GM23338 (cell line): ENCODE results near the gene SLIT1. TPM values are rescaled to one million over a fixed set of nuclear protein-coding genes. Genes with fewer than 3 reads are reported as not detected.

Source experiments
- ATAC-seq: fragments of 200-7000 bp; cut with Tn5 transposase; 3 replicates; pipeline ENCODE4 v1.9.1; 2020
- DNase-seq: peaks from one replicate; pipeline ENCODE4 v3.0.0-alpha.2; 2015; ENCODE audit warnings: low spot score
- H2AFZ ChIP-seq: fragments of 200-600 bp; sonication (generic); 2 replicates; pipeline ENCODE4 v1.8.0; 2016; ENCODE audit warnings: antibody characterized with exemption, mild to moderate bottlenecking, moderate library complexity
- H3F3A ChIP-seq: fragments of 200-600 bp; sonication (generic); replicated peaks from 2 replicates; pipeline ENCODE4 v1.8.0; 2017; ENCODE audit warnings: antibody characterized with exemption, mixed run types, low read depth
- H3K27ac ChIP-seq: fragments of 200-600 bp; sonication (generic); 2 replicates; pipeline ENCODE4 v1.6.1; 2016; ENCODE audit warnings: low read depth
- H3K27me3 ChIP-seq: fragments of 200-600 bp; sonication (generic); 2 replicates; pipeline ENCODE4 v1.8.0; 2016; ENCODE audit warnings: mild to moderate bottlenecking, mixed run types, moderate library complexity; ENCODE audit not compliant: insufficient read depth
- H3K36me3 ChIP-seq: fragments of 200-600 bp; sonication (generic); 2 replicates; pipeline ENCODE4 v1.8.0; 2016; ENCODE audit warnings: mild to moderate bottlenecking; ENCODE audit not compliant: insufficient read depth
- H3K4me1 ChIP-seq: fragments of 200-600 bp; sonication (generic); 2 replicates; pipeline ENCODE4 v1.8.0; 2016; ENCODE audit warnings: mild to moderate bottlenecking, moderate library complexity; ENCODE audit not compliant: insufficient read depth
- H3K4me2 ChIP-seq: fragments of 200-600 bp; sonication (generic); 2 replicates; pipeline ENCODE4 v1.7.1; 2017; ENCODE audit warnings: mixed run types
- H3K4me3 ChIP-seq: fragments of 200-600 bp; sonication (generic); 2 replicates; pipeline ENCODE4 v1.6.1; 2016; ENCODE audit warnings: mixed run types
- H3K79me2 ChIP-seq: fragments of 200-600 bp; sonication (generic); replicated peaks from 2 replicates; pipeline ENCODE4 v1.8.0; 2017; ENCODE audit warnings: mild to moderate bottlenecking; ENCODE audit not compliant: insufficient read depth
- H3K9me2 ChIP-seq: fragments of 200-600 bp; sonication (generic); 2 replicates; pipeline ENCODE4 v1.8.0; 2017; ENCODE audit not compliant: insufficient read depth
- H4K20me1 ChIP-seq: fragments of 200-600 bp; sonication (generic); replicated peaks from 2 replicates; pipeline ENCODE4 v1.8.0; 2017; ENCODE audit warnings: mild to moderate bottlenecking; ENCODE audit not compliant: insufficient read depth
- H3K27ac Mint-ChIP-seq: 2 replicates; pipeline ENCODE4 v1.8.0; 2020; ENCODE audit warnings: inconsistent platforms, mild to moderate bottlenecking, moderate library complexity, mixed read lengths
- H3K27me3 Mint-ChIP-seq: 3 replicates; pipeline ENCODE4 v1.8.0; 2022; ENCODE audit warnings: low read depth, mild to moderate bottlenecking, moderate library complexity, mixed read lengths, inconsistent platforms; ENCODE audit not compliant: insufficient read depth, poor library complexity
- H3K36me3 Mint-ChIP-seq: 3 replicates; pipeline ENCODE4 v1.8.0; 2021; ENCODE audit warnings: low read depth, mild to moderate bottlenecking, inconsistent platforms, moderate library complexity, mixed read lengths
- H3K4me1 Mint-ChIP-seq: 3 replicates; pipeline ENCODE4 v1.8.0; 2020; ENCODE audit warnings: mild to moderate bottlenecking, inconsistent platforms, mixed read lengths
- H3K4me3 Mint-ChIP-seq: 3 replicates; pipeline ENCODE4 v1.8.0; 2021; ENCODE audit warnings: moderate library complexity, mild to moderate bottlenecking, inconsistent platforms, mixed read lengths
- H3K9me3 Mint-ChIP-seq: 3 replicates; pipeline ENCODE4 v1.8.0; 2020; ENCODE audit warnings: moderate library complexity, mild to moderate bottlenecking, inconsistent platforms, mixed read lengths
- CREB1 ChIP-seq: fragments of 250-450 bp; sonication (Bioruptor Pico); IDR thresholded peaks from 2 replicates; pipeline ENCODE4 v1.5.0; 2020; ENCODE audit warnings: low read depth, mild to moderate bottlenecking, moderate library complexity
- CTCF ChIP-seq, 2 experiments: fragments of 200-600 bp in 1 of 2; sonication (generic) in 1 of 2; conservative IDR thresholded peaks; 2 replicates each; pipeline versions ENCODE4 v1.5.1 to v1.6.1; 2016 to 2017; ENCODE audit warnings: antibody characterized with exemption in 2 of 2, low read depth in 2 of 2, mild to moderate bottlenecking in 2 of 2, moderate library complexity in 1 of 2
- ETS1 ChIP-seq: IDR thresholded peaks from 2 replicates; pipeline ENCODE4 v1.6.1; 2016; ENCODE audit warnings: antibody characterized with exemption
- EZH2 ChIP-seq: fragments of 200-600 bp; sonication (generic); IDR thresholded peaks from one replicate; pipeline ENCODE4 v1.8.0; 2017; ENCODE audit warnings: antibody characterized with exemption, mild to moderate bottlenecking, low read depth; ENCODE audit not compliant: unreplicated experiment
- EZH2phosphoT487 ChIP-seq: fragments of 200-600 bp; sonication (generic); IDR thresholded peaks from one replicate; pipeline ENCODE4 v1.8.1; 2018; ENCODE audit warnings: antibody characterized with exemption; ENCODE audit not compliant: unreplicated experiment
- JUNB ChIP-seq: IDR thresholded peaks from one replicate; pipeline ENCODE4 v1.6.1; 2016; ENCODE audit warnings: antibody characterized with exemption; ENCODE audit not compliant: unreplicated experiment
- NANOG ChIP-seq: IDR thresholded peaks from 2 replicates; pipeline ENCODE4 v1.6.1; 2016; ENCODE audit warnings: antibody characterized with exemption, borderline replicate concordance
- POLR2AphosphoS5 ChIP-seq: IDR thresholded peaks from 2 replicates; pipeline ENCODE4 v1.6.1; 2016; ENCODE audit warnings: antibody characterized with exemption, low read depth
- REST ChIP-seq: IDR thresholded peaks from one replicate; pipeline ENCODE4 v1.6.1; 2018; ENCODE audit warnings: antibody characterized with exemption; ENCODE audit not compliant: unreplicated experiment
- STAT1 ChIP-seq: IDR thresholded peaks from one replicate; pipeline ENCODE4 v1.6.1; 2016; ENCODE audit warnings: antibody characterized with exemption; ENCODE audit not compliant: unreplicated experiment
- ZNF114 ChIP-seq: fragments of 250-450 bp; sonication (Bioruptor Pico); IDR thresholded peaks from 2 replicates; pipeline ENCODE4 v1.5.0; 2020; ENCODE audit warnings: mild to moderate bottlenecking, moderate library complexity
- ZNF331 ChIP-seq: fragments of 250-450 bp; sonication (Bioruptor Pico); IDR thresholded peaks from 2 replicates; pipeline ENCODE4 v1.5.0; 2020; ENCODE audit warnings: low read depth, mild to moderate bottlenecking, moderate library complexity
- ZNF462 ChIP-seq: fragments of 250-450 bp; sonication (Bioruptor Pico); IDR thresholded peaks from 2 replicates; pipeline ENCODE4 v1.5.0; 2020; ENCODE audit warnings: mild to moderate bottlenecking, moderate library complexity
- polyA plus RNA-seq: library from polyadenylated mRNA; unstranded; fragments of >200 nt; fragmentation: Nextera tagmentation; extraction: Ambion mirVana; gene quantifications from 2 replicates; pipeline ENCODE4 v1.2.1, GENCODE V29; 2016
- total RNA-seq: library from RNA; depleted of rRNA; stranded (reverse); fragments of >200 nt; shearing (Covaris generic); gene quantifications from 2 replicates; pipeline ENCODE4 v1.2.3, GENCODE V29; 2014

Gene SLIT1
- total and polyA plus RNA-seq, 2 experiments from 2014 or later, result 0.76 to 1.7 TPM

GRCh38 chr10:97154781-97155180, 31.0 kb downstream of the SLIT1 start:
- Mint-ChIP-seq H3K4me1 (peaks cover 7% of the 10 kb centered on the region), H3K9me3 (no peaks in the 10 kb centered on the region), H3K36me3 (no peaks in the 10 kb centered on the region), H3K27me3 (peaks cover 3% of the 10 kb centered on the region), H3K27ac (no peak overlapping the region), H3K4me3 (no peak overlapping the region)
- H3K36me3 ChIP-seq, result no peaks in the 10 kb centered on the region
- H3F3A ChIP-seq, result no peaks in the 10 kb centered on the region
- no peaks in the 10 kb centered on the region for H3K9me2 ChIP-seq
- TF ChIP-seq ETS1 (no peak), CTCF (conservative IDR thresholded peaks at IDR 0.05; ENCODE audit: low read depth in 2 of 2) (no peak), CREB1 (CRISPR knock-in tag) (no peak), EZH2phosphoT487 (no peak), EZH2 (no peak), POLR2AphosphoS5 (no peak), REST (no peak), NANOG (no peak), ZNF462 (CRISPR knock-in tag) (no peak), JUNB (no peak), STAT1 (no peak), ZNF114 (CRISPR knock-in tag) (no peak), ZNF331 (CRISPR knock-in tag) (no peak)
- DNase-seq (no peak), ATAC-seq (no peak)
- no peaks in the 10 kb centered on the region for H4K20me1 ChIP-seq
- no peaks in the 10 kb centered on the region for H3K4me1 ChIP-seq
- no peaks in the 10 kb centered on the region for H3K27me3 ChIP-seq
- no peak overlapping the region for H3K27ac ChIP-seq
- no peaks in the 10 kb centered on the region for H3K79me2 ChIP-seq
- no peak overlapping the region for H3K4me3 ChIP-seq
- no peak overlapping the region for H2AFZ ChIP-seq
- H3K4me2 ChIP-seq, result no peak overlapping the region
